HepG2 (cell line): ENCODE data around the gene MYL9. TPM values are rescaled to one million over a fixed set of nuclear protein-coding genes. Genes with fewer than 3 reads are reported as not detected.

Experiments used
- ATAC-seq: fragments of 200-7000 bp; cut with Tn5 transposase; 3 replicates; pipeline ENCODE4 v1.9.1; 2020; ENCODE audit warnings: mild to moderate bottlenecking, moderate library complexity
- BruUV-seq: library from RNA; stranded (reverse); fragments of 400-500 nt; replicated peaks from 2 replicates; lab custom pipeline; 2021; lab: Mats Ljungman, UMichigan
- CTCF ChIA-PET: fragments of 300-600 bp; formaldehyde crosslinking; extraction: SDS; loops from one replicate; lab custom pipeline; 2021; ENCODE audit warnings: low total read pairs, inconsistent platforms, low intra/inter-chr PET ratio; lab: Yijun Ruan, JAX
- POLR2A ChIA-PET: fragments of 350-600 bp; sonication (Branson Sonifier 250); formaldehyde crosslinking; loops from one replicate; lab custom pipeline; 2020; ENCODE audit warnings: antibody characterized with exemption, inconsistent platforms; lab: Yijun Ruan, JAX
- DNase-seq: peaks from one replicate; pipeline ENCODE4 v3.0.0-alpha.2; 2015; ENCODE audit warnings: low spot score
- FAIRE-seq: peaks from 3 replicates; lab custom pipeline; 2011; peaks lifted over from hg19 to GRCh38; lab: Jason Lieb, UNC
- H2AFZ ChIP-seq: one replicate; pipeline ENCODE4 v1.6.1; 2011; ENCODE audit warnings: low read length, inconsistent platforms
- H3K27ac ChIP-seq: fragments of 300-600 bp; 3 replicates; pipeline ENCODE4 v1.8.0; 2011; ENCODE audit warnings: mixed run types, mild to moderate bottlenecking, mixed read lengths, low read length, inconsistent platforms; ENCODE audit not compliant: insufficient read depth; ENCODE audit errors: extremely low read length
- H3K27me3 ChIP-seq, 2 experiments: fragments of 200-600 bp in 1 of 2; 2 replicates in 1 of 2; 3 replicates in 1 of 2; pipeline versions ENCODE4 v1.6.0 to v1.8.0; 2011; ENCODE audit warnings: low read length in 2 of 2, mild to moderate bottlenecking in 2 of 2, moderate library complexity in 2 of 2, inconsistent platforms in 1 of 2; ENCODE audit not compliant: insufficient read depth in 2 of 2, control insufficient read depth in 1 of 2
- H3K36me3 ChIP-seq, 2 experiments: fragments of 200-600 bp in 1 of 2; replicated peaks in 1 of 2; 2 replicates in 1 of 2; 3 replicates in 1 of 2; pipeline versions ENCODE4 v1.5.1 to v1.8.0; 2011; ENCODE audit warnings: low read length in 2 of 2, inconsistent platforms in 1 of 2; ENCODE audit not compliant: insufficient read depth in 2 of 2, control insufficient read depth in 1 of 2
- H3K4me1 ChIP-seq: 2 replicates; pipeline ENCODE4 v1.5.1; 2012; ENCODE audit warnings: low read length, inconsistent platforms; ENCODE audit not compliant: insufficient read depth
- H3K4me2 ChIP-seq: 2 replicates; pipeline ENCODE4 v1.6.0; 2011; ENCODE audit warnings: low read depth, low read length, inconsistent platforms
- H3K4me3 ChIP-seq, 3 experiments: fragments of 200-600 bp in 1 of 3; sonication (generic), shearing (Covaris generic) in 1 of 3; replicated peaks in 1 of 3; 2 replicates each; pipeline ENCODE4 v1.5.1; 2011 to 2016; ENCODE audit warnings: low read length in 3 of 3, inconsistent platforms in 2 of 3, low read depth in 2 of 3, mild to moderate bottlenecking in 2 of 3, control low read depth in 1 of 3, mixed read lengths in 1 of 3; ENCODE audit not compliant: insufficient read depth in 1 of 3
- H3K79me2 ChIP-seq: one replicate; pipeline ENCODE4 v1.6.1; 2011; ENCODE audit warnings: low read length, inconsistent platforms; ENCODE audit not compliant: insufficient read depth
- H3K9ac ChIP-seq: 2 replicates; pipeline ENCODE4 v1.6.0; 2011; ENCODE audit warnings: mild to moderate bottlenecking, low read depth, low read length, inconsistent platforms; ENCODE audit not compliant: insufficient read depth
- H3K9me3 ChIP-seq: 2 replicates; pipeline ENCODE4 v1.5.1; 2012; ENCODE audit warnings: mild to moderate bottlenecking, low read length
- H4K20me1 ChIP-seq: 2 replicates; pipeline ENCODE4 v1.6.0; 2011; ENCODE audit warnings: inconsistent platforms, mild to moderate bottlenecking, low read length, moderate library complexity; ENCODE audit not compliant: insufficient read depth
- ARHGAP35 ChIP-seq: sonication (generic); formaldehyde crosslinking; IDR thresholded peaks from 2 replicates; pipeline ENCODE4 v1.9.0; 2022; ENCODE audit warnings: mild to moderate bottlenecking, inconsistent platforms, moderate library complexity, missing genetic modification reagents, borderline replicate concordance
- ARNTL ChIP-seq: sonication (generic); formaldehyde crosslinking; IDR thresholded peaks from 2 replicates; pipeline ENCODE4 v1.4.0; 2020; ENCODE audit warnings: mild to moderate bottlenecking, missing genetic modification reagents
- HIC2 ChIP-seq: sonication (generic); formaldehyde crosslinking; IDR thresholded peaks from 2 replicates; pipeline ENCODE4 v1.9.0; 2022; ENCODE audit warnings: low read depth, missing genetic modification reagents
- JUNB ChIP-seq: sonication (generic); formaldehyde crosslinking; IDR thresholded peaks from 2 replicates; pipeline ENCODE4 v1.8.0; 2022; ENCODE audit warnings: missing genetic modification reagents, mild to moderate bottlenecking, borderline replicate concordance
- PAXIP1 ChIP-seq: sonication (generic); formaldehyde crosslinking; conservative IDR thresholded peaks from 2 replicates; pipeline ENCODE4 v1.4.0; 2020; ENCODE audit warnings: mild to moderate bottlenecking, missing genetic modification reagents, moderate library complexity
- RAD21 ChIP-seq: fragments of 450-650 bp; formaldehyde crosslinking; IDR thresholded peaks from 2 replicates; pipeline ENCODE4 v1.5.0; 2020; ENCODE audit warnings: mild to moderate bottlenecking
- TRIM24 ChIP-seq: sonication (generic); formaldehyde crosslinking; IDR thresholded peaks from 2 replicates; pipeline ENCODE4 v1.8.0; 2022; ENCODE audit warnings: mild to moderate bottlenecking, missing genetic modification reagents
- ZNF276 ChIP-seq: sonication (generic); formaldehyde crosslinking; IDR thresholded peaks from 2 replicates; pipeline ENCODE4 v1.4.0; 2020; ENCODE audit warnings: mild to moderate bottlenecking, low read depth, missing genetic modification reagents
- ZNF605 ChIP-seq: sonication (generic); formaldehyde crosslinking; IDR thresholded peaks from 2 replicates; pipeline ENCODE4 v1.8.0; 2022; ENCODE audit warnings: mild to moderate bottlenecking, missing genetic modification reagents
- ZNF687 ChIP-seq: sonication (generic); formaldehyde crosslinking; IDR thresholded peaks from 2 replicates; pipeline ENCODE4 v1.5.1; 2020; ENCODE audit warnings: mild to moderate bottlenecking, missing genetic modification reagents, moderate library complexity
- ZNF772 ChIP-seq: sonication (generic); formaldehyde crosslinking; IDR thresholded peaks from 2 replicates; pipeline ENCODE4 v1.5.0; 2020; ENCODE audit warnings: mild to moderate bottlenecking, missing genetic modification reagents
- WGBS: methylation state at CpG from one replicate; pipeline ENCODE4 v1.1.6; 2017; ENCODE audit warnings: low lambda C conversion rate; 5-methylcytosine and 5-hydroxymethylcytosine counted together
- in situ Hi-C: cut with HindIII; loops from 2 replicates; pipeline ENCODE4 v1.10.0; 2017; ENCODE audit warnings: low pct_unique_long_range_greater_than_20kb; ENCODE audit not compliant: extremely low pct_ligation_motif_present
- intact Hi-C: fragments of 100-400 bp; cut with micrococcal nuclease; formaldehyde crosslinking; loops from one replicate; pipeline ENCODE4 v1.10.0; 2022; ENCODE audit not compliant: unreplicated experiment
- polyA plus RNA-seq, 8 experiments: library from polyadenylated mRNA; depleted of rRNA in 3 of 8; stranded (reverse) in 7 of 8; unstranded in 1 of 8; fragments of >200 nt; fragmentation: Illumina TruSeq in 4 of 8; extraction: Trizol in 4 of 8; gene quantifications; 2 replicates each; pipeline versions ENCODE4 v1.2.1 to v1.2.3, GENCODE V29; 2011 to 2016; ENCODE audit warnings: low read depth in 4 of 8, missing spikeins in 1 of 8, mixed read lengths in 1 of 8; ENCODE audit not compliant: insufficient read depth in 1 of 8
- total RNA-seq, 5 experiments: library from RNA; depleted of rRNA; stranded (reverse); fragments of >200 nt; fragmentation: Illumina TruSeq; extraction: Trizol; gene quantifications; 2 replicates each; pipeline ENCODE4 v1.2.3, GENCODE V29; 2016; ENCODE audit warnings: low read depth in 1 of 5

The MYL9 gene
- total and polyA plus RNA-seq, 2 of the 13 experiments (the other 11 are each of a cell fraction or from before 2014, with no cell fraction given) = 0.87 to 2.2 TPM

GRCh38 chr20:36585410-36586125 is 44.2 kb downstream of the MYL9 start:
- FAIRE-seq = no peak
- H4K20me1 ChIP-seq = no peaks in the 10 kb centered on the region
- TF ChIP-seq PAXIP1 (CRISPR knock-in tag) = no peak
- no peak for TF ChIP-seq ZNF276
- no peak for TF ChIP-seq ARNTL
- no peak for TF ChIP-seq ARHGAP35
- TF ChIP-seq TRIM24 (CRISPR knock-in tag) = no peak
- TF ChIP-seq ZNF687 = 0 out of 2 replicates have a peak, but pooled peaks have one; percentile 15
- TF ChIP-seq RAD21 (CRISPR knock-in tag) = no peak
- no peak for TF ChIP-seq HIC2 (CRISPR knock-in tag)
- no peak for TF ChIP-seq ZNF772 (CRISPR knock-in tag)
- TF ChIP-seq ZNF605 (CRISPR knock-in tag) = no peak
- TF ChIP-seq JUNB (CRISPR knock-in tag) = no peak

More at GRCh38 chr20:36585410-36586125, 44.2 kb downstream of the MYL9 start:
- H2AFZ ChIP-seq = no peak overlapping the region
- in situ Hi-C loops (no loop called here), intact Hi-C loops (loop anchor here (5.0 kb wide), 1 partner anchor 1837 kb away; no protein-coding TSS in a partner anchor)
- ChIA-PET CTCF (no interaction called here), POLR2A (interaction anchor here (0.9 to 4.9 kb wide), 4 partner anchors 9 to 20 kb away, joined by 3 to 28 read pairs (median 8); partner anchors contain the start of genes RAB5IF and TGIF2)
- no TSS peak for BruUV-seq
- H3K79me2 ChIP-seq = no peaks in the 10 kb centered on the region
- H3K36me3 ChIP-seq = peaks cover 32 to 53% of the 10 kb centered on the region in 2 experiments
- no peak overlapping the region for H3K4me3 ChIP-seq
- H3K4me1 ChIP-seq = no peaks in the 10 kb centered on the region
- H3K27me3 ChIP-seq = no peaks in the 10 kb centered on the region
- peak; percentile 6; the same call in 1 of the 3 replicates for ATAC-seq
- H3K9ac ChIP-seq = no peak overlapping the region
- no peak overlapping the region for H3K4me2 ChIP-seq
- H3K27ac ChIP-seq = no peak overlapping the region
- no peak for DNase-seq
- no peaks in the 10 kb centered on the region for H3K9me3 ChIP-seq
- 98% methylated on average over 7 of the region's 8 CpGs for WGBS
